A673 (cell line): ENCODE results near the gene OR8S1.

Experiments used
- EZH2 ChIP-seq: fragments of 200-600 bp; sonication (generic); IDR thresholded peaks from 2 replicates; pipeline ENCODE4 v1.6.1; 2017; ENCODE audit warnings: borderline replicate concordance, low read depth, mild to moderate bottlenecking, mixed read lengths, antibody characterized with exemption, low read length; ENCODE audit not compliant: poor library complexity, severe bottlenecking
- TF ChIP-seq, protein P1 (sequence below): fragments of 300-800, 200-600 bp; sonication (generic); conservative IDR thresholded peaks from 2 replicates; pipeline ENCODE4 v1.5.1; 2017; ENCODE audit warnings: low read depth, mild to moderate bottlenecking, antibody characterized with exemption, low read length, moderate library complexity, mixed read lengths

DNA sequence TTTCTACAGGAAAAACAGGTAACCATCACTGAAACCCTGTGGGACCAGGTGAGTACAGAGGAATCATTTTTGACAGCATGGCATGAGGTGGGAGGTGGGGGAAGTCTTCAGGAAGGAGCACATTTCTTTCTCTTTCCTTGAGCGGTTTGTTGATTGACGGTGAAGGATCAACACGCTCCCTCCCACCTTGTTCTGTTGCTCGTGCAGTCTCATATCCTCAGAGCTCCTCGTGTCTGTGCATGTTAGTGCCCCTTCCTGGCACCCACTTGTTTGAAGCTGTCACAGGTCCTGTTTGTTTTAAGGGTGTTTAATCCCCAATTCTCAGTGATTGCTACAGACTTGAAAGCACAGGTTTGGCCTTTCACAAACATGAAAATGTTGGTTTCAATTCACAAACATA lies 38.8 kb upstream of the OR8S1 start:
- TF ChIP-seq, protein P1, sequence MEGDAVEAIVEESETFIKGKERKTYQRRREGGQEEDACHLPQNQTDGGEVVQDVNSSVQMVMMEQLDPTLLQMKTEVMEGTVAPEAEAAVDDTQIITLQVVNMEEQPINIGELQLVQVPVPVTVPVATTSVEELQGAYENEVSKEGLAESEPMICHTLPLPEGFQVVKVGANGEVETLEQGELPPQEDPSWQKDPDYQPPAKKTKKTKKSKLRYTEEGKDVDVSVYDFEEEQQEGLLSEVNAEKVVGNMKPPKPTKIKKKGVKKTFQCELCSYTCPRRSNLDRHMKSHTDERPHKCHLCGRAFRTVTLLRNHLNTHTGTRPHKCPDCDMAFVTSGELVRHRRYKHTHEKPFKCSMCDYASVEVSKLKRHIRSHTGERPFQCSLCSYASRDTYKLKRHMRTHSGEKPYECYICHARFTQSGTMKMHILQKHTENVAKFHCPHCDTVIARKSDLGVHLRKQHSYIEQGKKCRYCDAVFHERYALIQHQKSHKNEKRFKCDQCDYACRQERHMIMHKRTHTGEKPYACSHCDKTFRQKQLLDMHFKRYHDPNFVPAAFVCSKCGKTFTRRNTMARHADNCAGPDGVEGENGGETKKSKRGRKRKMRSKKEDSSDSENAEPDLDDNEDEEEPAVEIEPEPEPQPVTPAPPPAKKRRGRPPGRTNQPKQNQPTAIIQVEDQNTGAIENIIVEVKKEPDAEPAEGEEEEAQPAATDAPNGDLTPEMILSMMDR = no peak
- no peak for TF ChIP-seq EZH2
